HG03521 (cell line): ENCODE results near the gene MYO18B.

ENCODE experiments used
- ATAC-seq: cut with Tn5 transposase; IDR thresholded peaks from one replicate; pipeline ENCODE4 v1.9.1; 2021; ENCODE audit warnings: mild to moderate bottlenecking, moderate library complexity; ENCODE audit not compliant: unreplicated experiment

MYO18B gene

GRCh38 chr22:25748704-25749103 lies 6.7 kb downstream of the MYO18B start:
- no peak for ATAC-seq

GRCh38 chr22:25749420-25750169 lies 7.6 kb downstream of the MYO18B start:
- no peak for ATAC-seq

- ATAC-seq = no peak
These were observed 8.7 kb downstream of the MYO18B start for GRCh38 chr22:25750569-25751173.

GRCh38 chr22:25751174-25751581 lies 9.2 kb downstream of the MYO18B start:
- ATAC-seq = no peak

GRCh38 chr22:25752615-25753214 lies 10.7 kb downstream of the MYO18B start:
- ATAC-seq = no peak

GRCh38 chr22:25753252-25753651 lies 11.3 kb downstream of the MYO18B start:
- no peak for ATAC-seq

- ATAC-seq = no peak
These were observed 12.7 kb downstream of the MYO18B start for GRCh38 chr22:25754527-25755202.

- ATAC-seq = no peak
These were observed 15.7 kb downstream of the MYO18B start for GRCh38 chr22:25757686-25758085.

- no peak for ATAC-seq
These were observed 16.3 kb downstream of the MYO18B start for GRCh38 chr22:25758316-25758715.

- no peak for ATAC-seq
These were observed 17.8 kb downstream of the MYO18B start for GRCh38 chr22:25759825-25760231.

- ATAC-seq = no peak
These were observed 18.3 kb downstream of the MYO18B start for GRCh38 chr22:25760294-25760693.

GRCh38 chr22:25760848-25761595 lies 19.0 kb downstream of the MYO18B start:
- no peak for ATAC-seq

GRCh38 chr22:25762147-25762546 lies 20.2 kb downstream of the MYO18B start:
- ATAC-seq = no peak

- ATAC-seq = no peak
These were observed 21.3 kb downstream of the MYO18B start for GRCh38 chr22:25763239-25763777.

- no peak for ATAC-seq
These were observed 22.5 kb downstream of the MYO18B start for GRCh38 chr22:25764270-25765015.

- no peak for ATAC-seq
These were observed 23.0 kb downstream of the MYO18B start for GRCh38 chr22:25765016-25765367.

- no peak for ATAC-seq
These were observed 23.8 kb downstream of the MYO18B start for GRCh38 chr22:25765801-25766200.

- no peak for ATAC-seq
These were observed 24.4 kb downstream of the MYO18B start for GRCh38 chr22:25766418-25766817.

GRCh38 chr22:25770333-25770732 lies 28.3 kb downstream of the MYO18B start:
- ATAC-seq = no peak

GRCh38 chr22:25772288-25772687 lies 30.3 kb downstream of the MYO18B start:
- no peak for ATAC-seq
